ENCODE data around the gene FGF23.

DNA sequence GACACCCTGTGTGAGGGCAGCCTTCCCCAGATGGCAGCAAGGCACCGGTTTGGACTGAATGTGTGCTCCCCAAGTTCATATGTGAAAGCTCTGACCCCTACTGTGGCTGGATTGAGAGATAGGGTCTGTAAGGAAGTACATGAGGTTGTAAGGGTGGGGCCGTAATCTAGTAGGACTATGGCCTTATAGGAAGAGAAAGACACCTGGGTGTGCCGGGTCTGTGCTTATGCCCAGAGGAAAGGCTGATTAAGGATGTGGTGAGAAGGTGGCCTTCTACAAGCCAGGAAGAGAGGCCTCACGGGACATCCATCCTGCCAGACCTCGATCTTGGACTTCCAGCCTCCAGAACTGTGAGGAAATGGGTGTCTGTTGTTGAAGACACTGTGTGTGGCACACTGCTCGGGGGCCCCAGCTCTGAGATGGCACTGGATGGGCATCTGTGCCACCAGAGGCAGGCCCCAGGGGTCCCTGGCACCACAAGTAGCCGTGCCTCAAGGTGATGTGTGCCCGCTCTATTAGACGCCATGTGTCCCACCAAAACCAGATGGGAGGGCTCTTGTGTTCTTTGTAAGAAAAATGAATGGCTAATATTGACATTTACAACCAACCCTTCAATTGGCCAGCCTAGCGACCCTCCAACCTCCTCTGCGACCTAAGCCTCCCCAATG, 44.1 kb upstream of the FGF23 start:
- TF ChIP-seq, protein P1, sequence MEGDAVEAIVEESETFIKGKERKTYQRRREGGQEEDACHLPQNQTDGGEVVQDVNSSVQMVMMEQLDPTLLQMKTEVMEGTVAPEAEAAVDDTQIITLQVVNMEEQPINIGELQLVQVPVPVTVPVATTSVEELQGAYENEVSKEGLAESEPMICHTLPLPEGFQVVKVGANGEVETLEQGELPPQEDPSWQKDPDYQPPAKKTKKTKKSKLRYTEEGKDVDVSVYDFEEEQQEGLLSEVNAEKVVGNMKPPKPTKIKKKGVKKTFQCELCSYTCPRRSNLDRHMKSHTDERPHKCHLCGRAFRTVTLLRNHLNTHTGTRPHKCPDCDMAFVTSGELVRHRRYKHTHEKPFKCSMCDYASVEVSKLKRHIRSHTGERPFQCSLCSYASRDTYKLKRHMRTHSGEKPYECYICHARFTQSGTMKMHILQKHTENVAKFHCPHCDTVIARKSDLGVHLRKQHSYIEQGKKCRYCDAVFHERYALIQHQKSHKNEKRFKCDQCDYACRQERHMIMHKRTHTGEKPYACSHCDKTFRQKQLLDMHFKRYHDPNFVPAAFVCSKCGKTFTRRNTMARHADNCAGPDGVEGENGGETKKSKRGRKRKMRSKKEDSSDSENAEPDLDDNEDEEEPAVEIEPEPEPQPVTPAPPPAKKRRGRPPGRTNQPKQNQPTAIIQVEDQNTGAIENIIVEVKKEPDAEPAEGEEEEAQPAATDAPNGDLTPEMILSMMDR (IDR thresholded peaks at IDR 0.05) = no peak
- TF ChIP-seq POLR2AphosphoS5 (IDR thresholded peaks at IDR 0.05) (no peak), POLR2A (IDR thresholded peaks at IDR 0.05) (no peak), EP300 (IDR thresholded peaks at IDR 0.05) (no peak)

Measured in suprapubic skin (tissue), 4 donors.